SKM-1 treated with dmso at 0.1 percent for 144 hours (cell line): ENCODE data around the gene IFIT3.
"Not testable (repeated sequence)": the region's sequence is repeated elsewhere in the genome, so short reads cannot be mapped to it uniquely, and the experiment has no call there.

Source experiments
- DNase-seq: peaks from one replicate; lab custom pipeline; 2025; ENCODE audit not compliant: unreplicated experiment; lab: John Stamatoyannopoulos, UW

Gene IFIT3, protein sequence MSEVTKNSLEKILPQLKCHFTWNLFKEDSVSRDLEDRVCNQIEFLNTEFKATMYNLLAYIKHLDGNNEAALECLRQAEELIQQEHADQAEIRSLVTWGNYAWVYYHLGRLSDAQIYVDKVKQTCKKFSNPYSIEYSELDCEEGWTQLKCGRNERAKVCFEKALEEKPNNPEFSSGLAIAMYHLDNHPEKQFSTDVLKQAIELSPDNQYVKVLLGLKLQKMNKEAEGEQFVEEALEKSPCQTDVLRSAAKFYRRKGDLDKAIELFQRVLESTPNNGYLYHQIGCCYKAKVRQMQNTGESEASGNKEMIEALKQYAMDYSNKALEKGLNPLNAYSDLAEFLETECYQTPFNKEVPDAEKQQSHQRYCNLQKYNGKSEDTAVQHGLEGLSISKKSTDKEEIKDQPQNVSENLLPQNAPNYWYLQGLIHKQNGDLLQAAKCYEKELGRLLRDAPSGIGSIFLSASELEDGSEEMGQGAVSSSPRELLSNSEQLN

DNA sequence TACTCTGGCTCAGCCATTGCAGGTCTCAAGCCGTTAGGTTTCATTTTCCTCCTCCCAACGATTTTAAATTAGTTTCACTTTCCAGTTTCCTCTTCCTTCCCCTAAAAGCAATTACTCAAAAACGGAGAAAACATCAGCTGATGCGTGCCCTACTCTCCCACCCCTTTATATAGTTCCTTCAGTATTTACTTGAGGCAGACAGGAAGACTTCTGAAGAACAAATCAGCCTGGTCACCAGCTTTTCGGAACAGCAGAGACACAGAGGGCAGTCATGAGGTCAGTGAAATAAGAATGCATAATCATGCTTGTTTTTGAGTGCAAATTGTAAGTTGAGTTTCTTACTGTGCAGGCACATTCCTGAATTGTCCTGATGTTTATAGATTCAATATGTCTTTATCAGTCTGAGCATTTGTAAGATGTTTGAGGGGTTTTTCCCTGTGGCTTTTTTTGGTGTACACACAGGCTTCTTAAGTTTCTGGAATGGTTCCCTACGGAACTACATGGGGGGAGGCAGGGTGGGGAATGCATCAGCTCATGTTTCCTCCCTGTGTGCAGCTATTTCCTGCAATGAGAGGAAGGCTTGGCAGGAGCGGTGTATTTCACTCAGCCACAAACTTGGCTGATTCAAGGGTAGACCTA, at the start of gene IFIT3:
Gene IFIT3 (plus strand): TSS at position 195 of the 639 bp plus-strand sequence. CDS start 77 bp downstream, at position 272.
- DNase-seq: peak; percentile 52

DNA sequence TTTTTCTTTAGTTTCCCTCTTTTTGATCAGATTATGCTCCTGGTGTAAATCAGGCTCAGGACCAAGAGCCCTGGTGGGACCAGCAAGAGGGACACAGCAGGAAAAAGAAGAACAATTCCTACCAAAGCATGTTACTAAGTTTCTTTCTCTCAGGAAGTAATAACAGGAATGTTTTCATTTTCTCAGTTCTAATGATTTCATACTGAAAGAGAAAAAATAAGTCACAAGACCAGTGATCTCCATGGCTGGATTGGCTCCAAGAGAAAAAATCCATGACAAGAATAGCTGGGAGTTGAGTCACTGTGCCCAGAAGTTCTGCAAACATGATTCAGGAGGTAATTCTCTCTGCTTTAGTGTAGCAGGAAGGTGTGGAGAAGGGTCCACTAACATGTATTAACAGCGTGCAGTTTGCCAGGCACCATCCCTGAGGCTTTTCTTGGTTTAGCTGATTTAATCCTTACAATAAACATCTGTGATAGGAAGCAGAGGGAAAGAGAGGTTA, 49.7 kb upstream of the IFIT3 start:
- no peak for DNase-seq

DNA sequence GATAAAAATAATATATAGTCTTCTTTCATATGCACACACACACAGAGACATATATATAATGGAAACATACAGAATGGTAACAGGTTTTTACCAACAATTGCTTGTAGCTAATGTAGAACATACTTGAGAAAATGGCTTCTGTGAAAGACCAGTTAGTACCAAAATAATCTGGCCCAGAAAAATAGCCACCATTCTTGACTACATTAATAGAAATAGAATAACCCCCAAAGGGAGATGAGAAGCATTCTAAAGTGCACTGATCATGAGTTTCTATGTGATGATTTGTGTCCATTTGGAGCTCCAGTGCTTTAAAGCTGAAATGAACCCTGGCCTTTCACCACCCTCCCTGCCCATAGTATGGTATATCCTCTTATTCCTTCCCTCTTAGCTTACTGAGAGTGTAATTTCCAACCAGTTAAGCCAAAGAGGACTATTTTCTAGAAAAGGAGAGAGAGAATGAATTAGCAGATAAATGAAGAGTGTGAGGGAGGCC, 48.9 kb upstream of the IFIT3 start:
- no peak for DNase-seq

DNA sequence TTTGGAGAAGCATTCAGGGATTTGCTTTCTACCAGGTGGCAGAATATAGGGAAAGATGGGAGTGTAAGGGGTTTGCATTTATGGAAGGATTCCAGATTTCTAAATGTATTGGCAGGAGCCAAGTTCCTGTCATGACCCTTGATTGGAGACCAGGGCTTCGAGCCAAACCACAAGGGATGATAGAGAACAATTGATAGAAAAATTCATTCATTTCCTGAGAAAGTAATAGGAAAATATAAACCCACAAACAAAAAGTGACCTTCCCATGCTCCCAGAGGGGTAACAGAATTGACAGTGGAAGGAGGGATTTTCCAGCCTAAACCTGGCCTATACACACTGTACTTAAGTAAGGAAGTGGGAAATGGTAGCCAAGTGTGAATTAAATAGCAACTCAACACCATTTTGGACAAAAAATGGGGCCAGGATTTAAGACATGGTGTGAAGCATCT, 48.4 kb upstream of the IFIT3 start:
- no peak for DNase-seq

DNA sequence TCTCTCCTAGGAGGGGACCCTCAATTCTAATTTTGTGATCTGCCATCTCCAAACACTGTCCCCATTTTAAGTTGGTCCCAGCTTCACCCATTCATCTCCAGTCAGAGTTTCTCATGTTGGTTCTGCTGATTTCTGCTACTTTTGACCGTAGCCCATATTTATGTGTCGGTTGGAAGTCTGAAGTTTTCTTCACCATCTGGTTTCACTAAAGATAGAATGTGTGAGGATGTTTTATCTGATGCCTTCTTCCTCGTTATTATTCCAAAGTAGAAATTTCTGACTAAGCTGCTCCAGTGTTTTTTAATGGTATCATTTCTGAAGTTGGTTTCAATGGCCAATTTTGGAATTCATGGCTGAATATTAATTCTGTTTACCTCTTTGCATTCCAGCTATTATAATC, 47.3 kb upstream of the IFIT3 start:
- DNase-seq: no peak

DNA sequence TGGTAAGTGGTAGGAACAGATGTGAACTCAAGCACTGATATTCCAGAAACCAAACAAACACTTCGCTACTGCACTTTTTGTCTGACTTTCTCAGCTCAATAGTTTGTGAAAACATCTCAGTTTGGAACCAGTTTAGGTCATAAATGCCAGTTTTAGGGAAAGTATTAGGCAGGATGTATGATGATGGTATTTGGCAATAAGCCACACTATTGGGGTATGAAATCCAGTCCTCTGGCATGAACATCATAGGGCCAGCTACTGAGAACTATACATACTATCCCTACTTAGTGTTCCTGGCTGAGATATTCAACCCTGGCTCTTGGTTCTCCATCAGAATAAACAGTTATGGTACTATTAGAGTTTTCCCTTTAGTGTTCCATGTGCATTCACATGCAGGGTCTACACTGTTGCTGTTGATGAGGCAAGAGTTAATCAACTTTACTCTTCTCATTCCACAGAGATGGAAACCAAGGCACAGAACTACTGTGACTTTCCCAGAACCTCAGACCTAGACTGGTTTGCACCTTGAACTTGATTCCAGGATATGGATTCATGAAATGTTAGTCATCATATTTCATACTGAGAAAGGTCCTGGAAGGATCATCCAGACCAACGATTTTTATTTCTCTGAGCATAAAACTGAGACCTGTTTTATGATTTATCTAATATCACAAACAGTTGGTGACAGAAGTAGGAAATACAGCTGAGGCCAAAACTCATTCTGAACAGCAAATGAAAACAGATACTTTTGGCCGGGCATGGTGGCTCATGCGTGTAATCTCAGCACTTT, 46.0 kb upstream of the IFIT3 start:
- DNase-seq: no peak

DNA sequence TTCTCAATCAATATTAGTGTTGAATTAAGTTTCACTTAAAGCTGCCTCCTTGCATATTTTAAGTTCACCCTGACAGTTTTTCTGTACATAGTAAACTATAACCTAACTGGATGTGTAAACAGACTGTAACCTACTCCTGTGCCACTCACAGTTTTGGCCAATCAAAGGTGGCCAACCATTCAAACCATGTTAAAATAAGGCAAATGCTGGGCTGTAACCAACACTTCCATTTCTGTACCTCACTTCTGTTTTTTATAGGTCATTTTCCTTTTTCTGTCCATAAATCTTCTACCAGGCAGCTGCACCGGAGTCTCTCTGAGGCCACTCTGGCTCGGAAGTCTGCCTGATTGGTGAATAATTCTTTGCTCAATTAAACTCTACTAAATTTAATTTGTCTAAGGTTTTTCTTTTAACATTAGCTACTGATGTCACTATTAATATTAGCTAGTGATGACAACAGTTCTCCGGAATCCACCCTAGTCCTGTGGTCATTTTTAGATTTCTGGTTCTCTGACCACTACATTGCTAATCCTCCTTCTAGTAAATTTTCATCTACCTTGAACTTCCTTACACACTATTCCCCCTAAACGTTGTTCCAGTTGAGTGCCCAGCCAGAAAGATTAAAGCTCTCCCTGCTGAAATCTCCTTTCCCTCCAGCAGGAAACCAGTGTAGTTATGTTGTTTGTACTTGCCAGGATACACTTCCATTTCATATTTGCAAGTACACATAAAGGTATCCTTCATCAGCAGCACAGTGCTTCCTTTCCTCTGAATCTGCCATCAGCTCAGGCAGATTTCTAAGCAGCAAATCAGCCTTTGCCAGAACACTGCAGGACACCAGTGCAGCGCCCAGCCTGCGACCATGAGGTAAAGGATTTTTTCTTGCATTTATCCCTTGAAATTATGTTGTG, 44.5 kb upstream of the IFIT3 start:
- no peak for DNase-seq

DNA sequence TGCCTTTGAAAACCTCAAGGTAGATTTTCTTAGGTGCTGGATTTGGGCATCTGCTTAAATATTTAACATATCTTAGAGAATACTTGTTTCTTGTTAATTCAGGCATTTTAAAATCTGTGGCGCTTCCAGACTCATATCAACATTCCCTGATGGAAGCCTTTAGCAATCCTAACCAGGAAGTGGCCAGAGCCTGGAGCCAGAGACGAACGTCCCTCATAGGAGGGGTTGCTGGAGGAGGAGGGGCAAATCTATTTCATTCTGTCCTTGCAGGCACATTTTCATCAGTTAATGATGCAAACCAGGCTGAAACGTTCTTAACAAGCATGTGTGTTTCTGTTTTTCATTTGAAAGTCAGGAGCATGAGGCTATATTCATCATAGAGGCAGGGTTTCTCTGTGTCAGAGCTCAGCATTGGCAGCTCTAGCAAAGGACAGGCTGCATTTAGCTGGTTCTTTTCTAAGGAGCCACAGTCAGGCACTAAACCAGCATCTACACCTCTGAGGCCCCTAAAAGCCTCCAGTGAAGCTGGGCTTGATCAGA, 43.8 kb upstream of the IFIT3 start:
- DNase-seq: no peak

DNA sequence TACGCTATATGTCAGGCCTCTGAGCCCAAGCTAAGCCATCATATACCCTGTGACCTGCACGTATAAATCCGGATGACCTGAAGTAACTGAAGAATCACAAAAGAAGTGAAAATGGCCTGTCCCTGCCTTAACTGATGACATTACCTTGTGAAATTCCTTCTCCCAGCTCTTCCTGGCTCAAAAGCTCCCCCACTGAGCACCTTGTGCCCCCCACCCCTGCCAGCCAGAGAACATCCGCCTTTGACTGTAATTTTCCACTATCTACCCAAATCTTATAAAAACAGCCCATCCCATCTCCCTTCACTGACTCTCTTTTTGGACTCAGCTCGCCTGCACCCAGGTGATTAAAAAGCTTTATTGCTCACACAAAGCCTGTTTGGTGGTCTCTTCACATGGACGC, 43.1 kb upstream of the IFIT3 start:
- DNase-seq: not testable (repeated sequence)

DNA sequence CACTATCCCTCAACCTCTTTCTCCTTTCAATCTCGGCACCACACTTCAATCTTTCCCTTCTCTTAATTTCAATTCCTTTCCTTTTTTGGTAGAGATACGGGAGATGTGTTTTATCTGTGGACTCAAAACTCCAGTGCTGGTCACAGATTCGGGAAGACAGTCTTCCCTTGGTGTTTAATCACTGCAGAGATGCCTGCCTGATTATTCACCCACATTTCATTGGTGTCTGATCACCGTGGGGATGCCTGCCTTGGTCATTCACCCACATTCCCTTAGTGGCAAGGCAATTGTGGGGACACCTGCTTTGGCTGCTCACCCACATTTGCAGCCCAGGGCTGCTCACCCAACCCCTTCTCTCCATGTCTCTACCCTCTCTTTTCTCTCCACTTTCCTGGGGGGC, 42.5 kb upstream of the IFIT3 start:
- DNase-seq: not testable (repeated sequence)

DNA sequence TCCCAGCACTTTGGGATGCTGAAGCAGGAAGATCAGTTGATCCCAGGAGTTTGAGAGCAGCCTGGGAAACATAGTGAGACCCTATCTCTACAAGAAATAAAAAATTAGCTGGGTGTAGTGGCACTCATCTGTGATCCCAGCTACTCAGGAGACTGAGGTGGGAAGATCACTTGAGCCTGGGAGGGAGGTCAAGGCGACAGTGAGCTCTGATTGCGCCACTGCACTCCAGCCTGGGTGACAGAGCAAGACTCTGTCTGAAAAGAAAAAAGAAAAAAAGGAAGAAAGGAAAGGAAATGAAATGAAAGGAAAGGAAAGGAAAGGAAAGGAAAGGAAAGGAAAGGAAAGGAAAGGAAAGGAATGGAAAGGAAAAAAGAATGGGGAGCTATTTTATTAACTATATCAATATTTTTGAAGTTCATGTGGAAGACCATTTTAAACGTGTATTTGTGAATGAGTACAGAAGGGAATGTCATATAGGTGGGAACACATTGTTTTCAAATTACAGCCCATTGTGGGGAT, 33.0 kb upstream of the IFIT3 start:
- no peak for DNase-seq

DNA sequence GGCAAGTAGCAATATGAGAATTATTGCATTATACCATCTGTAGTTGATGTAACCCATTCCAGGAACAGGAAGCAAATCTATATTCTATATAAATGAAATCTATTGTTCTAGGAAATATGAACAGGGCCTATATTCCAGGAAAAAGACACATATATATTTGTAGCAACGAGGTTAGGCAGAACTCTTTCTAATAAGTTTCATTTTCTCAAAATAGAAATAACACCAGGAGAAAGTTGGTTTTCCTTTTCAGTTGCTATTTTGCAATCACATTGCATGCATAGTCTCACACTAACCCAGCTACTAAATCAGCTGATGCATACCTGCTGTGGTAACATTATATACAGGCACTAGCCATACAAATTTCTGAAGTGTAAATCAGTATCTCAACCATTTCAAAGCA, 32.2 kb upstream of the IFIT3 start:
- peak; percentile 38 for DNase-seq

DNA sequence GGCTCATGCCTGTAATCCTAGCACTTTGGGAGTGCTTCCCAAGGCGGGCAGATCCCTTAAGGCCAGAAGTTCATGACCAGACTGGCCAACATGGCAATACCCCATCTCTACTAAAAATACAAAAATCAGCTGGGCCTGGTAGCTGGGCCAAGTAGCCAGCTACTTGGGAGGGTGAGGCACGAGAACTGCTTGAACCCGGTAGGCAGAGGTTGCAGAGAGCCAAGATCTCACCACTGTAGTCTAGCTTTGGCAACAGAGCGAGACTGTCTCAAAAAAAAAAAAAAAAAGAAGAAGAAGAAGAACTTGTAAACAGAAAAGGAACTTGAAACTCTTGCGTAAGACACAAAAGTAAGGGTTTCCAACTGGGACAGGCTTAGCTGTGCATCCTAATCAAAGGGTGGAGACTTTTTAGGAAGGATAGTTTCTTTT, 31.6 kb upstream of the IFIT3 start:
- DNase-seq: peak; percentile 80

DNA sequence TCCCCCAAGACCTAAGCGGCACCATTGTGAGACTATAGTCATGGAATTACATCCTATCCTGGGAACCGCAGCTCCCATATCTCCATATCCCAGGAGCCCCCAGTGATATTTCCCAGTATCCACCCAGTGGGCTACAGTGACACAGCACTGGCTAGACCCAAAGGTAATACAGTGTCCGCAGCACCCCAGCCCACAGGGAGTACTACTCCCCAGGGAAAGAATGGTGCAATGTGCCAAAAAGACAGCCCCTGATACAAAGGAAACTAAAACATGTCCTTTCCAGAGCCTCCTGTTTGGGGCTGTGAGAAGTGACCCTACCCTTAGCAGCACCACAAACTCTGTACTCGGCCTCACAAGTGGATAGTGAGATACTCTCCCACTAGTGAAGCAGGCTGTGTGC, 30.4 kb upstream of the IFIT3 start:
- DNase-seq: no peak

DNA sequence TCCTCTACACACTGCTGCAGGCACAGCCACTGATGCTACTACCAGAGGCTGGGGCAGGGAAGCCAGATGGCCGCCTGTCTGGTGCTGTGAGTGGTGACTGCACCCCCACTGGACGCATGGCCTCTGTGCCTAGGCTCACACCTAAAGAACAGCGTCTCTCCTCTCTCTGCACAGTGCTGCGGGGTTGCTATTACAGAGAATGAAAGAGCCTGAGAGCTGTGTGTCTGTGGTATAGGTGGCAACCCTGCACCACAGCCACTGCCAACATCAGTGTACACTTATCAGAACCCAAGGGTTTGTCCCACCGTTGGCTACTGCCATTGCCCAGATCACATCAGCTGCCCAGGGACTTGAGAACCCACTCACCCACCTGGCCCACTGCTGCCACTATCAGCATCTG, 30.0 kb upstream of the IFIT3 start:
- DNase-seq: no peak

DNA sequence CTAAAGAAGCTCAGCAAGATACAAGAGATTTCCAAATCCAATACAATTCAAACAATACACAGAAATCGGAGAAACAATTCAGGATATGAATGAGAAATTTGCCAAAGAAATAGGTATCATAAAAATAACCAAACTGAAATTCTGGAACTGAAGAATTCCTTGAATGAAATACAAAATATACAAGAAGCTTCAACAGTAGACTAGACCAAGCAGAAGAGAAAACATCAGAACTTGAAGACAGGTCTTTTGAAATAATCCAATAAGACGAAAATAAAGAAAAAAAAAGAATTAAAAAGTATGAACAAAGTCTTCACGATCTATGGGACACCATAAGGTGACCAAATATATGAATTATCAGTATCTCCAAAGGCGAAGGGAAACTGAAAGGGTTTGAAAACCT, 28.8 kb upstream of the IFIT3 start:
- DNase-seq: no peak

DNA sequence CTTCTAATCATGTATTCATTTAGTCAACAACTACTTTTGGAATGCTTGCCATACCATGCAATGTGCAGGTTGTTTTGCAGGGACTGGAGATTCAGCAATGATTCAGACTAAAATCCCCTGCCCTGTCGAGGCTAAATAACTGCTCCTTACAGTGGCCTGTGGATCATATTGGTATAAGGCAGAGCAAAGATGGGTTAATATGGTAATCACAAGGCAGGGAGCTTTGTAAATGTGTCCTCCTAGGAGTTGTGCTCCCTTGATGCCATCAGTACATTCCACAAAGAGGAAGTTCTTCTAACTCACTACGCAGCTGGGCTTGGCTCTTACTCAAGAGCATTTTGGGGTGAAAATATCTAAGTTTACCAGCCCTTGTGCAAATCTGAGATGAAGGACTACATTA, 26.6 kb upstream of the IFIT3 start:
- peak; percentile 65 for DNase-seq

DNA sequence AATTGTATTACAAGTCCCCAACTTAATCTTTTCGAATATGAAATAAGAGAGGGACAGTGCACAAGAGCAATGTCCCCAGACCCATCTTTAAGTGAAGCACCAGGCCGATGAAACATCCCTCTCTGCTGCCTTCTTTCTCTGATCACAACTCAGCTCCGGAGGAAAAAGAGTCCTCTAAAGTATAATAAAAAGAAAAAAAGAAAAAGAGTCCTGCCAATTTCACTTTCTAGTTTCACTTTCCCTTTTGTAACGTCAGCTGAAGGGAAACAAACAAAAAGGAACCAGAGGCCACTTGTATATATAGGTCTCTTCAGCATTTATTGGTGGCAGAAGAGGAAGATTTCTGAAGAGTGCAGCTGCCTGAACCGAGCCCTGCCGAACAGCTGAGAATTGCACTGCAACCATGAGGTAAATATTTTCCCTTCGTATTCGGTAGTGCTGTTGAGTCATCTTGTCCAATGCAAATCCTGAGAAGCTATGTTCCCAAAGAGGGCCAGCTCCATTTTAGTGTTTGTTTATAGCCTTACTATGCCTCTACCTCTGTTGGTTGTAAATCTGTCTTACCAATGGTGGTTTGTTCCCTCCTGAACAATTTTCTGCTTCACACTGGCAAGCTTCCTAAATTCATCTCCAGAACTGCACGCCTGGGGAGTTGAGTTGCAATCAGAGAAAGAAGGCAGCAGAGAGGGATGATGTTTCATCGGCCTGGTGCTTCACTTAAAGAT, 25.9 kb upstream of the IFIT3 start, which contains the start of gene IFIT2:
Gene IFIT2 (plus strand): TSS at position 326 of the 725 bp plus-strand sequence. CDS start 78 bp downstream, at position 404.
- peak; percentile 57 for DNase-seq

DNA sequence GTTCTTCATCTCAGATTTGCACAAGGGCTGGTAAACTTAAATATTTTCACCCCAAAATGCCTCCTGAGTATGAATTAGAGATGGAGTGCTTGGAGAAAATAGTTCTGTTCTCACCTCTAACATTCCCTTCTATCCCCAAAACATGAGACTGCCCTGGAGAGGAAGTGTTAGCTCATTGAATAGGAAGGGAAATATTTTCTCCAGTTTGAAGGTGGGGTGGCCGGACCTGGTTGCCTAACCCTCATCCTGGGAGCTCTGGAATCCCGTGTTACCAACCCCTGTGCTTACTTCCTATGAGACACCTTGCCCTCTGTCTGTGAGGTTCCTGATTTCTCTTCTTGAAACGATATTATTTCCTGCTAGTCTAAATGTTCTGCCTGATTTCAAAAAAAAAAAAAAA, 25.2 kb upstream of the IFIT3 start:
- no peak for DNase-seq
